ENCODE results near the gene TP53. TPM values are rescaled to one million over a fixed set of nuclear protein-coding genes. Genes with fewer than 3 reads are reported as not detected.

TP53 gene
- total and polyA plus RNA-seq, 9 of the 15 experiments (the other 6 are each of a cell fraction or from before 2014, with no cell fraction given), result 2.8 to 14.0 (median 7.1) TPM

DNA sequence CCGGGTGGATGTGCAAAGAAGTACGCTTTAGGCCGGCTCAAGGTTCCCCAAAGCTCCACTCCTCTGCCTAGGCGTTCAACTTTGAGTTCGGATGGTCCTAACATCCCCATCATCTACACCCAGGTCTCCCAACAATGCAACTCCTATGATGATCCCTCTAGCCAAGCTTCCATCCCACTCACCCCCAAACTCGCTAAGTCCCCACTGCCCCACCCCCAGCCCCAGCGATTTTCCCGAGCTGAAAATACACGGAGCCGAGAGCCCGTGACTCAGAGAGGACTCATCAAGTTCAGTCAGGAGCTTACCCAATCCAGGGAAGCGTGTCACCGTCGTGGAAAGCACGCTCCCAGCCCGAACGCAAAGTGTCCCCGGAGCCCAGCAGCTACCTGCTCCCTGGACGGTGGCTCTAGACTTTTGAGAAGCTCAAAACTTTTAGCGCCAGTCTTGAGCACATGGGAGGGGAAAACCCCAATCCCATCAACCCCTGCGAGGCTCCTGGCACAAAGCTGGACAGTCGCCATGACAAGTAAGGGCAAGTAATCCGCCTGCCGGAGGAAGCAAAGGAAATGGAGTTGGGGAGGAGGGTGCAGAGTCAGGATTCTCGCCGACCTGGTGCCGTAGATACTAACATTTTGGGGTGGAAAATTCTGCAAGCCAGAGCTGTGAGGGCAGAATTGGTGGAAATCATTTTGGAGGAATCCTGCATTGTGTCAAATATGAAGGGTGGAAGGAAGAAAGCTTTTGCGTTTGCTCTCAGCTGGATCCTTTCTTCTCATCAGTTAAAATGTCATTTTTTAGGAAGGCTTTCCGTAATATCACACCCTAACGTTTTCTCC, at the start of gene TP53 (continued):
- TF ChIP-seq, protein P1, sequence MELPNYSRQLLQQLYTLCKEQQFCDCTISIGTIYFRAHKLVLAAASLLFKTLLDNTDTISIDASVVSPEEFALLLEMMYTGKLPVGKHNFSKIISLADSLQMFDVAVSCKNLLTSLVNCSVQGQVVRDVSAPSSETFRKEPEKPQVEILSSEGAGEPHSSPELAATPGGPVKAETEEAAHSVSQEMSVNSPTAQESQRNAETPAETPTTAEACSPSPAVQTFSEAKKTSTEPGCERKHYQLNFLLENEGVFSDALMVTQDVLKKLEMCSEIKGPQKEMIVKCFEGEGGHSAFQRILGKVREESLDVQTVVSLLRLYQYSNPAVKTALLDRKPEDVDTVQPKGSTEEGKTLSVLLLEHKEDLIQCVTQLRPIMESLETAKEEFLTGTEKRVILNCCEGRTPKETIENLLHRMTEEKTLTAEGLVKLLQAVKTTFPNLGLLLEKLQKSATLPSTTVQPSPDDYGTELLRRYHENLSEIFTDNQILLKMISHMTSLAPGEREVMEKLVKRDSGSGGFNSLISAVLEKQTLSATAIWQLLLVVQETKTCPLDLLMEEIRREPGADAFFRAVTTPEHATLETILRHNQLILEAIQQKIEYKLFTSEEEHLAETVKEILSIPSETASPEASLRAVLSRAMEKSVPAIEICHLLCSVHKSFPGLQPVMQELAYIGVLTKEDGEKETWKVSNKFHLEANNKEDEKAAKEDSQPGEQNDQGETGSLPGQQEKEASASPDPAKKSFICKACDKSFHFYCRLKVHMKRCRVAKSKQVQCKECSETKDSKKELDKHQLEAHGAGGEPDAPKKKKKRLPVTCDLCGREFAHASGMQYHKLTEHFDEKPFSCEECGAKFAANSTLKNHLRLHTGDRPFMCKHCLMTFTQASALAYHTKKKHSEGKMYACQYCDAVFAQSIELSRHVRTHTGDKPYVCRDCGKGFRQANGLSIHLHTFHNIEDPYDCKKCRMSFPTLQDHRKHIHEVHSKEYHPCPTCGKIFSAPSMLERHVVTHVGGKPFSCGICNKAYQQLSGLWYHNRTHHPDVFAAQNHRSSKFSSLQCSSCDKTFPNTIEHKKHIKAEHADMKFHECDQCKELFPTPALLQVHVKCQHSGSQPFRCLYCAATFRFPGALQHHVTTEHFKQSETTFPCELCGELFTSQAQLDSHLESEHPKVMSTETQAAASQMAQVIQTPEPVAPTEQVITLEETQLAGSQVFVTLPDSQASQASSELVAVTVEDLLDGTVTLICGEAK (IDR thresholded peaks at IDR 0.05), result peak; percentile 22; the same call in 1 of the 2 replicates
- TF ChIP-seq, protein P1 (CRISPR knock-in tag; IDR thresholded peaks at IDR 0.05), result 0 out of 2 replicates have a peak, but pooled peaks have one; percentile 34
- TF ChIP-seq, protein P2, sequence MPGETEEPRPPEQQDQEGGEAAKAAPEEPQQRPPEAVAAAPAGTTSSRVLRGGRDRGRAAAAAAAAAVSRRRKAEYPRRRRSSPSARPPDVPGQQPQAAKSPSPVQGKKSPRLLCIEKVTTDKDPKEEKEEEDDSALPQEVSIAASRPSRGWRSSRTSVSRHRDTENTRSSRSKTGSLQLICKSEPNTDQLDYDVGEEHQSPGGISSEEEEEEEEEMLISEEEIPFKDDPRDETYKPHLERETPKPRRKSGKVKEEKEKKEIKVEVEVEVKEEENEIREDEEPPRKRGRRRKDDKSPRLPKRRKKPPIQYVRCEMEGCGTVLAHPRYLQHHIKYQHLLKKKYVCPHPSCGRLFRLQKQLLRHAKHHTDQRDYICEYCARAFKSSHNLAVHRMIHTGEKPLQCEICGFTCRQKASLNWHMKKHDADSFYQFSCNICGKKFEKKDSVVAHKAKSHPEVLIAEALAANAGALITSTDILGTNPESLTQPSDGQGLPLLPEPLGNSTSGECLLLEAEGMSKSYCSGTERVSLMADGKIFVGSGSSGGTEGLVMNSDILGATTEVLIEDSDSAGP (CRISPR knock-in tag; IDR thresholded peaks at IDR 0.05), result no peak
- TF ChIP-seq PML (IDR thresholded peaks at IDR 0.05; ENCODE audit: low read length) (peak; percentile 75), CEBPG (CRISPR knock-in tag; IDR thresholded peaks at IDR 0.05) (no peak), CEBPG (tag; conservative IDR thresholded peaks at IDR 0.05 in 1 of 2, IDR thresholded peaks at IDR 0.05 in 1 of 2) (no peak), ZNF583 (CRISPR knock-in tag; IDR thresholded peaks at IDR 0.05) (peak; percentile 11; the same call in 1 of the 2 replicates)
- TF ChIP-seq, protein P3, sequence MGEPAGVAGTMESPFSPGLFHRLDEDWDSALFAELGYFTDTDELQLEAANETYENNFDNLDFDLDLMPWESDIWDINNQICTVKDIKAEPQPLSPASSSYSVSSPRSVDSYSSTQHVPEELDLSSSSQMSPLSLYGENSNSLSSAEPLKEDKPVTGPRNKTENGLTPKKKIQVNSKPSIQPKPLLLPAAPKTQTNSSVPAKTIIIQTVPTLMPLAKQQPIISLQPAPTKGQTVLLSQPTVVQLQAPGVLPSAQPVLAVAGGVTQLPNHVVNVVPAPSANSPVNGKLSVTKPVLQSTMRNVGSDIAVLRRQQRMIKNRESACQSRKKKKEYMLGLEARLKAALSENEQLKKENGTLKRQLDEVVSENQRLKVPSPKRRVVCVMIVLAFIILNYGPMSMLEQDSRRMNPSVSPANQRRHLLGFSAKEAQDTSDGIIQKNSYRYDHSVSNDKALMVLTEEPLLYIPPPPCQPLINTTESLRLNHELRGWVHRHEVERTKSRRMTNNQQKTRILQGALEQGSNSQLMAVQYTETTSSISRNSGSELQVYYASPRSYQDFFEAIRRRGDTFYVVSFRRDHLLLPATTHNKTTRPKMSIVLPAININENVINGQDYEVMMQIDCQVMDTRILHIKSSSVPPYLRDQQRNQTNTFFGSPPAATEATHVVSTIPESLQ (CRISPR knock-in tag; IDR thresholded peaks at IDR 0.05), result 0 out of 2 replicates have a peak, but pooled peaks have one; percentile 13
- TF ChIP-seq, protein P4, sequence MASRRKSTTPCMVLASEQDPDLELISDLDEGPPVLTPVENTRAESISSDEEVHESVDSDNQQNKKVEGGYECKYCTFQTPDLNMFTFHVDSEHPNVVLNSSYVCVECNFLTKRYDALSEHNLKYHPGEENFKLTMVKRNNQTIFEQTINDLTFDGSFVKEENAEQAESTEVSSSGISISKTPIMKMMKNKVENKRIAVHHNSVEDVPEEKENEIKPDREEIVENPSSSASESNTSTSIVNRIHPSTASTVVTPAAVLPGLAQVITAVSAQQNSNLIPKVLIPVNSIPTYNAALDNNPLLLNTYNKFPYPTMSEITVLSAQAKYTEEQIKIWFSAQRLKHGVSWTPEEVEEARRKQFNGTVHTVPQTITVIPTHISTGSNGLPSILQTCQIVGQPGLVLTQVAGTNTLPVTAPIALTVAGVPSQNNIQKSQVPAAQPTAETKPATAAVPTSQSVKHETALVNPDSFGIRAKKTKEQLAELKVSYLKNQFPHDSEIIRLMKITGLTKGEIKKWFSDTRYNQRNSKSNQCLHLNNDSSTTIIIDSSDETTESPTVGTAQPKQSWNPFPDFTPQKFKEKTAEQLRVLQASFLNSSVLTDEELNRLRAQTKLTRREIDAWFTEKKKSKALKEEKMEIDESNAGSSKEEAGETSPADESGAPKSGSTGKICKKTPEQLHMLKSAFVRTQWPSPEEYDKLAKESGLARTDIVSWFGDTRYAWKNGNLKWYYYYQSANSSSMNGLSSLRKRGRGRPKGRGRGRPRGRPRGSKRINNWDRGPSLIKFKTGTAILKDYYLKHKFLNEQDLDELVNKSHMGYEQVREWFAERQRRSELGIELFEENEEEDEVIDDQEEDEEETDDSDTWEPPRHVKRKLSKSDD (conservative IDR thresholded peaks at IDR 0.05; ENCODE audit: low read length), result peak; percentile 56; the same call in 1 of the 2 replicates
